ENCODE data around the gene PKIB.

PKIB gene

GRCh38 chr6:122683989-122684651, 73.9 kb downstream of the PKIB start:
- TF ChIP-seq, protein P1, sequence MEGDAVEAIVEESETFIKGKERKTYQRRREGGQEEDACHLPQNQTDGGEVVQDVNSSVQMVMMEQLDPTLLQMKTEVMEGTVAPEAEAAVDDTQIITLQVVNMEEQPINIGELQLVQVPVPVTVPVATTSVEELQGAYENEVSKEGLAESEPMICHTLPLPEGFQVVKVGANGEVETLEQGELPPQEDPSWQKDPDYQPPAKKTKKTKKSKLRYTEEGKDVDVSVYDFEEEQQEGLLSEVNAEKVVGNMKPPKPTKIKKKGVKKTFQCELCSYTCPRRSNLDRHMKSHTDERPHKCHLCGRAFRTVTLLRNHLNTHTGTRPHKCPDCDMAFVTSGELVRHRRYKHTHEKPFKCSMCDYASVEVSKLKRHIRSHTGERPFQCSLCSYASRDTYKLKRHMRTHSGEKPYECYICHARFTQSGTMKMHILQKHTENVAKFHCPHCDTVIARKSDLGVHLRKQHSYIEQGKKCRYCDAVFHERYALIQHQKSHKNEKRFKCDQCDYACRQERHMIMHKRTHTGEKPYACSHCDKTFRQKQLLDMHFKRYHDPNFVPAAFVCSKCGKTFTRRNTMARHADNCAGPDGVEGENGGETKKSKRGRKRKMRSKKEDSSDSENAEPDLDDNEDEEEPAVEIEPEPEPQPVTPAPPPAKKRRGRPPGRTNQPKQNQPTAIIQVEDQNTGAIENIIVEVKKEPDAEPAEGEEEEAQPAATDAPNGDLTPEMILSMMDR (IDR thresholded peaks at IDR 0.05): no peak

- TF ChIP-seq, protein P1 (IDR thresholded peaks at IDR 0.05): no peak
Observed at GRCh38 chr6:122692175-122692598, 82.0 kb downstream of the PKIB start.

GRCh38 chr6:122692807-122693580, 82.8 kb downstream of the PKIB start:
- TF ChIP-seq, protein P1 (IDR thresholded peaks at IDR 0.05): no peak

- TF ChIP-seq, protein P1 (IDR thresholded peaks at IDR 0.05): no peak
Observed at GRCh38 chr6:122694075-122694474, 83.9 kb downstream of the PKIB start.

GRCh38 chr6:122694602-122695001, 84.4 kb downstream of the PKIB start:
- TF ChIP-seq, protein P1 (IDR thresholded peaks at IDR 0.05): no peak

GRCh38 chr6:122695188-122695587, 85.0 kb downstream of the PKIB start:
- TF ChIP-seq, protein P1 (IDR thresholded peaks at IDR 0.05): no peak

GRCh38 chr6:122696079-122696478, 85.9 kb downstream of the PKIB start:
- TF ChIP-seq, protein P1 (IDR thresholded peaks at IDR 0.05): no peak

Measured in LNCAP (cell line).